HEK293 (cell line): ENCODE measurements around the gene IVNS1ABP.
A peak's percentile ranks its signal among the peaks of the same experiment; 100 is the strongest.

Source experiments
- FEZF1 ChIP-seq: fragments of 450-650 bp; formaldehyde crosslinking; IDR thresholded peaks from 2 replicates; pipeline ENCODE4 v1.5.1; 2016; ENCODE audit warnings: missing biosample characterization, missing genetic modification characterization
- GLIS2 ChIP-seq: fragments of 450-650 bp; formaldehyde crosslinking; IDR thresholded peaks from 2 replicates; pipeline ENCODE4 v1.5.1; 2016; ENCODE audit warnings: missing biosample characterization, missing genetic modification characterization
- MEIS1 ChIP-seq: sonication (generic); formaldehyde crosslinking; IDR thresholded peaks from 2 replicates; pipeline ENCODE4 v1.8.1; 2022; ENCODE audit warnings: missing genetic modification reagents, mild to moderate bottlenecking, borderline replicate concordance
- MZF1 ChIP-seq: fragments of 450-650 bp; formaldehyde crosslinking; IDR thresholded peaks from 2 replicates; pipeline ENCODE4 v1.5.1; 2017; ENCODE audit warnings: missing biosample characterization, missing genetic modification characterization, borderline replicate concordance
- OVOL3 ChIP-seq: fragments of 450-650 bp; formaldehyde crosslinking; IDR thresholded peaks from 2 replicates; pipeline ENCODE4 v1.5.1; 2016; ENCODE audit warnings: missing biosample characterization, missing genetic modification characterization
- RBAK ChIP-seq: fragments of 450-650 bp; formaldehyde crosslinking; IDR thresholded peaks from 2 replicates; pipeline ENCODE4 v1.5.1; 2016; ENCODE audit warnings: missing biosample characterization, missing genetic modification characterization
- TRIM28 ChIP-seq: IDR thresholded peaks from 2 replicates; pipeline ENCODE4 v1.6.1; 2011; ENCODE audit warnings: low read length, control low read depth, borderline replicate concordance
- ZBTB7A ChIP-seq: fragments of 450-650 bp; formaldehyde crosslinking; IDR thresholded peaks from 2 replicates; pipeline ENCODE4 v1.5.1; 2016; ENCODE audit warnings: low read depth, missing biosample characterization, missing genetic modification characterization
- ZEB2 ChIP-seq: fragments of 450-650 bp; formaldehyde crosslinking; IDR thresholded peaks from 2 replicates; pipeline ENCODE4 v1.5.1; 2016; ENCODE audit warnings: missing biosample characterization, missing genetic modification characterization
- ZFP3 ChIP-seq: fragments of 450-650 bp; formaldehyde crosslinking; IDR thresholded peaks from 2 replicates; pipeline ENCODE4 v1.5.1; 2016; ENCODE audit warnings: low read depth, missing biosample characterization, missing genetic modification characterization
- ZNF169 ChIP-seq: fragments of 450-650 bp; formaldehyde crosslinking; IDR thresholded peaks from 2 replicates; pipeline ENCODE4 v1.5.1; 2016; ENCODE audit warnings: missing biosample characterization, missing genetic modification characterization
- ZNF174 ChIP-seq: fragments of 450-650 bp; formaldehyde crosslinking; IDR thresholded peaks from 2 replicates; pipeline ENCODE4 v1.5.0; 2017; ENCODE audit warnings: missing biosample characterization, mild to moderate bottlenecking, missing genetic modification characterization
- ZNF19 ChIP-seq: fragments of 450-650 bp; formaldehyde crosslinking; IDR thresholded peaks from 2 replicates; pipeline ENCODE4; 2016; ENCODE audit warnings: missing biosample characterization, missing genetic modification characterization, low read depth
- ZNF2 ChIP-seq: fragments of 450-650 bp; formaldehyde crosslinking; IDR thresholded peaks from 2 replicates; pipeline ENCODE4 v1.5.1; 2016; ENCODE audit warnings: missing biosample characterization, missing genetic modification characterization
- ZNF354C ChIP-seq: fragments of 450-650 bp; formaldehyde crosslinking; IDR thresholded peaks from 2 replicates; pipeline ENCODE4 v1.5.1; 2016; ENCODE audit warnings: missing biosample characterization, missing genetic modification characterization, low read depth, borderline replicate concordance
- ZNF473 ChIP-seq: fragments of 450-650 bp; formaldehyde crosslinking; IDR thresholded peaks from 2 replicates; pipeline ENCODE4 v1.5.1; 2017; ENCODE audit warnings: missing biosample characterization, missing genetic modification characterization
- ZNF600 ChIP-seq: fragments of 450-650 bp; formaldehyde crosslinking; IDR thresholded peaks from 2 replicates; pipeline ENCODE4 v1.5.1; 2016; ENCODE audit warnings: missing biosample characterization, missing genetic modification characterization
- ZNF624 ChIP-seq: fragments of 450-650 bp; formaldehyde crosslinking; IDR thresholded peaks from 2 replicates; pipeline ENCODE4 v1.5.1; 2017; ENCODE audit warnings: missing biosample characterization, missing genetic modification characterization
- ZNF629 ChIP-seq: fragments of 450-650 bp; formaldehyde crosslinking; IDR thresholded peaks from 2 replicates; pipeline ENCODE4 v1.5.1; 2017; ENCODE audit warnings: missing biosample characterization, missing genetic modification characterization
- ZNF660 ChIP-seq: fragments of 450-650 bp; IDR thresholded peaks from 2 replicates; pipeline ENCODE4 v1.5.1; 2018; ENCODE audit warnings: missing biosample characterization, mild to moderate bottlenecking, missing genetic modification characterization
- TF ChIP-seq, protein P1 (sequence below): fragments of 450-650 bp; formaldehyde crosslinking; conservative IDR thresholded peaks from 2 replicates; pipeline ENCODE4 v1.5.1; 2016; ENCODE audit warnings: low read depth, missing biosample characterization, missing genetic modification characterization
- TF ChIP-seq, protein P2 (sequence below): fragments of 450-650 bp; formaldehyde crosslinking; IDR thresholded peaks from 2 replicates; pipeline ENCODE4 v1.5.1; 2016; ENCODE audit warnings: missing biosample characterization, missing genetic modification characterization
- TF ChIP-seq, protein P3 (sequence below): fragments of 450-650 bp; formaldehyde crosslinking; IDR thresholded peaks from 2 replicates; pipeline ENCODE4 v1.5.1; 2016; ENCODE audit warnings: missing biosample characterization, missing genetic modification characterization
- TF ChIP-seq, protein P4 (sequence below): fragments of 450-650 bp; formaldehyde crosslinking; IDR thresholded peaks from 2 replicates; pipeline ENCODE4 v1.5.1; 2016; ENCODE audit warnings: missing biosample characterization, missing genetic modification characterization
- TF ChIP-seq, protein P5 (sequence below): fragments of 450-650 bp; formaldehyde crosslinking; IDR thresholded peaks from 2 replicates; pipeline ENCODE4 v1.5.1; 2016; ENCODE audit warnings: missing biosample characterization, missing genetic modification characterization
- TF ChIP-seq, protein P6 (sequence below): fragments of 450-650 bp; formaldehyde crosslinking; IDR thresholded peaks from 2 replicates; pipeline ENCODE4 v1.5.1; 2016; ENCODE audit warnings: missing biosample characterization, missing genetic modification characterization
- TF ChIP-seq, protein P7 (sequence below): fragments of 450-650 bp; formaldehyde crosslinking; IDR thresholded peaks from 2 replicates; pipeline ENCODE4 v1.5.1; 2017; ENCODE audit warnings: missing biosample characterization, missing genetic modification characterization

IVNS1ABP gene

DNA sequence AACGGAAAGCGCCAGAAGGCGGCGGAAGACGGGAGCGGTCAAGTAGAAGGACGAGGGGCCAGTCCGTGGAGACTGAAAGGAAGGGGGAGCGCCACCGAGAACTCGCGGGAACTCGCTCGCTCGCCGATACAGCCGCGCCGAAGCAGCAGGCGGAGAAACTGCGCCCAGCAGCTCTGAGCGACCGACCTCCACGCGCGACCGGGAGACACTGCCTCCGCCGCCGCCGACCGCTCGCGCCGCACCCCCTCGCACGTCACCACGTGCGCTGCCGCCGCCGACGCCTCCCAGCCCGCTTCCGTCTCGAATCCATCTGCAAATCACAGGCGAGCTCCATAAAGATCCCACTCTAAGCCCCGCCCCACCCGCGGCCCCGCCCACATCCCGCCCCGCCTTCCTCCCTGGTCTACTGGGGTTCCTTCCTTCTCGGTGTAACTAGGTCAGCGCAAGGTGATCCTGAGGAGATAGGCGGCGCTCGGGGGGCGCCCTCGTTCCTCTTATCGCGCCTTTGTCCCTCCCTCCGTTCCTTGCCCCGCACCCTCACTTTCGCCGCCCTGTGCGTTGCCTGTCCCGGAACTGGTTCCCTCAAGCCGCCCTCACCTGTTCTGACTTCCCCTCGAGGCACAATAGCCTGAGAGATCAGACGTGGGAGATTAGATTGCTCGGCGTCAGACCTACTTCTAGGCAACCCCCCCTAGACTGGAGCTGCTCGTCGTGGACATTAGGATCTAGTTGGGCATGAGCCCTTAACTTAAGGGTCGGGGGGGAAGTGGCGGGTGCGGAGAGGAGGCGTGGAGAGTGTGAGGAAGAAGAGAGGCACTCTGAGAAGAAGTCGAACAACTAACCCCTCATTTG lies at the start of gene IVNS1ABP (continued):
- no peak for TF ChIP-seq MEIS1 (CRISPR knock-in tag)
- peak; percentile 52; the same call in 1 of the 2 replicates for TF ChIP-seq ZNF660 (tag by site-specific recombination)
- no peak; the same call in 1 of the 2 replicates for TF ChIP-seq MZF1 (tag by site-specific recombination)
- TF ChIP-seq ZNF169 (tag by site-specific recombination), result no peak
- no peak for TF ChIP-seq ZFP3 (tag by site-specific recombination)
- TF ChIP-seq, protein P1, sequence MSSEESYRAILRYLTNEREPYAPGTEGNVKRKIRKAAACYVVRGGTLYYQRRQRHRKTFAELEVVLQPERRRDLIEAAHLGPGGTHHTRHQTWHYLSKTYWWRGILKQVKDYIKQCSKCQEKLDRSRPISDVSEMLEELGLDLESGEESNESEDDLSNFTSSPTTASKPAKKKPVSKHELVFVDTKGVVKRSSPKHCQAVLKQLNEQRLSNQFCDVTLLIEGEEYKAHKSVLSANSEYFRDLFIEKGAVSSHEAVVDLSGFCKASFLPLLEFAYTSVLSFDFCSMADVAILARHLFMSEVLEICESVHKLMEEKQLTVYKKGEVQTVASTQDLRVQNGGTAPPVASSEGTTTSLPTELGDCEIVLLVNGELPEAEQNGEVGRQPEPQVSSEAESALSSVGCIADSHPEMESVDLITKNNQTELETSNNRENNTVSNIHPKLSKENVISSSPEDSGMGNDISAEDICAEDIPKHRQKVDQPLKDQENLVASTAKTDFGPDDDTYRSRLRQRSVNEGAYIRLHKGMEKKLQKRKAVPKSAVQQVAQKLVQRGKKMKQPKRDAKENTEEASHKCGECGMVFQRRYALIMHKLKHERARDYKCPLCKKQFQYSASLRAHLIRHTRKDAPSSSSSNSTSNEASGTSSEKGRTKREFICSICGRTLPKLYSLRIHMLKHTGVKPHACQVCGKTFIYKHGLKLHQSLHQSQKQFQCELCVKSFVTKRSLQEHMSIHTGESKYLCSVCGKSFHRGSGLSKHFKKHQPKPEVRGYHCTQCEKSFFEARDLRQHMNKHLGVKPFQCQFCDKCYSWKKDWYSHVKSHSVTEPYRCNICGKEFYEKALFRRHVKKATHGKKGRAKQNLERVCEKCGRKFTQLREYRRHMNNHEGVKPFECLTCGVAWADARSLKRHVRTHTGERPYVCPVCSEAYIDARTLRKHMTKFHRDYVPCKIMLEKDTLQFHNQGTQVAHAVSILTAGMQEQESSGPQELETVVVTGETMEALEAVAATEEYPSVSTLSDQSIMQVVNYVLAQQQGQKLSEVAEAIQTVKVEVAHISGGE (tag by site-specific recombination), result peak; percentile 54; the same call in 1 of the 2 replicates
- TF ChIP-seq, protein P2, sequence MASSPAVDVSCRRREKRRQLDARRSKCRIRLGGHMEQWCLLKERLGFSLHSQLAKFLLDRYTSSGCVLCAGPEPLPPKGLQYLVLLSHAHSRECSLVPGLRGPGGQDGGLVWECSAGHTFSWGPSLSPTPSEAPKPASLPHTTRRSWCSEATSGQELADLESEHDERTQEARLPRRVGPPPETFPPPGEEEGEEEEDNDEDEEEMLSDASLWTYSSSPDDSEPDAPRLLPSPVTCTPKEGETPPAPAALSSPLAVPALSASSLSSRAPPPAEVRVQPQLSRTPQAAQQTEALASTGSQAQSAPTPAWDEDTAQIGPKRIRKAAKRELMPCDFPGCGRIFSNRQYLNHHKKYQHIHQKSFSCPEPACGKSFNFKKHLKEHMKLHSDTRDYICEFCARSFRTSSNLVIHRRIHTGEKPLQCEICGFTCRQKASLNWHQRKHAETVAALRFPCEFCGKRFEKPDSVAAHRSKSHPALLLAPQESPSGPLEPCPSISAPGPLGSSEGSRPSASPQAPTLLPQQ, result 0 out of 2 replicates have a peak, but pooled peaks have one; percentile 37
- TF ChIP-seq ZNF629 (tag by site-specific recombination), result peak; percentile 34; the same call in 1 of the 2 replicates
- TF ChIP-seq, protein P3, sequence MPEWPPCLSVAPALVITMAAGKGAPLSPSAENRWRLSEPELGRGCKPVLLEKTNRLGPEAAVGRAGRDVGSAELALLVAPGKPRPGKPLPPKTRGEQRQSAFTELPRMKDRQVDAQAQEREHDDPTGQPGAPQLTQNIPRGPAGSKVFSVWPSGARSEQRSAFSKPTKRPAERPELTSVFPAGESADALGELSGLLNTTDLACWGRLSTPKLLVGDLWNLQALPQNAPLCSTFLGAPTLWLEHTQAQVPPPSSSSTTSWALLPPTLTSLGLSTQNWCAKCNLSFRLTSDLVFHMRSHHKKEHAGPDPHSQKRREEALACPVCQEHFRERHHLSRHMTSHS (tag by site-specific recombination), result no peak
- no peak for TF ChIP-seq ZNF354C
- no peak for TF ChIP-seq RBAK
- TF ChIP-seq GLIS2 (tag by site-specific recombination), result peak; percentile 83
- no peak for TF ChIP-seq FEZF1 (tag by site-specific recombination)
- TF ChIP-seq, protein P4, sequence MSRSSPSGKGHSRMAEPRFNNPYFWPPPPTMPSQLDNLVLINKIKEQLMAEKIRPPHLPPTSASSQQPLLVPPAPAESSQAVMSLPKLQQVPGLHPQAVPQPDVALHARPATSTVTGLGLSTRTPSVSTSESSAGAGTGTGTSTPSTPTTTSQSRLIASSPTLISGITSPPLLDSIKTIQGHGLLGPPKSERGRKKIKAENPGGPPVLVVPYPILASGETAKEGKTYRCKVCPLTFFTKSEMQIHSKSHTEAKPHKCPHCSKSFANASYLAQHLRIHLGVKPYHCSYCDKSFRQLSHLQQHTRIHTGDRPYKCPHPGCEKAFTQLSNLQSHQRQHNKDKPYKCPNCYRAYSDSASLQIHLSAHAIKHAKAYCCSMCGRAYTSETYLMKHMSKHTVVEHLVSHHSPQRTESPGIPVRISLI (tag by site-specific recombination), result no peak
- no peak for TF ChIP-seq TRIM28
- TF ChIP-seq ZEB2 (tag by site-specific recombination), result peak; percentile 74; the same call in 1 of the 2 replicates
- TF ChIP-seq ZNF600 (tag by site-specific recombination), result no peak; the same call in 1 of the 2 replicates
- TF ChIP-seq, protein P5, sequence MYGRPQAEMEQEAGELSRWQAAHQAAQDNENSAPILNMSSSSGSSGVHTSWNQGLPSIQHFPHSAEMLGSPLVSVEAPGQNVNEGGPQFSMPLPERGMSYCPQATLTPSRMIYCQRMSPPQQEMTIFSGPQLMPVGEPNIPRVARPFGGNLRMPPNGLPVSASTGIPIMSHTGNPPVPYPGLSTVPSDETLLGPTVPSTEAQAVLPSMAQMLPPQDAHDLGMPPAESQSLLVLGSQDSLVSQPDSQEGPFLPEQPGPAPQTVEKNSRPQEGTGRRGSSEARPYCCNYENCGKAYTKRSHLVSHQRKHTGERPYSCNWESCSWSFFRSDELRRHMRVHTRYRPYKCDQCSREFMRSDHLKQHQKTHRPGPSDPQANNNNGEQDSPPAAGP (tag by site-specific recombination), result peak; percentile 15
- TF ChIP-seq, protein P6, sequence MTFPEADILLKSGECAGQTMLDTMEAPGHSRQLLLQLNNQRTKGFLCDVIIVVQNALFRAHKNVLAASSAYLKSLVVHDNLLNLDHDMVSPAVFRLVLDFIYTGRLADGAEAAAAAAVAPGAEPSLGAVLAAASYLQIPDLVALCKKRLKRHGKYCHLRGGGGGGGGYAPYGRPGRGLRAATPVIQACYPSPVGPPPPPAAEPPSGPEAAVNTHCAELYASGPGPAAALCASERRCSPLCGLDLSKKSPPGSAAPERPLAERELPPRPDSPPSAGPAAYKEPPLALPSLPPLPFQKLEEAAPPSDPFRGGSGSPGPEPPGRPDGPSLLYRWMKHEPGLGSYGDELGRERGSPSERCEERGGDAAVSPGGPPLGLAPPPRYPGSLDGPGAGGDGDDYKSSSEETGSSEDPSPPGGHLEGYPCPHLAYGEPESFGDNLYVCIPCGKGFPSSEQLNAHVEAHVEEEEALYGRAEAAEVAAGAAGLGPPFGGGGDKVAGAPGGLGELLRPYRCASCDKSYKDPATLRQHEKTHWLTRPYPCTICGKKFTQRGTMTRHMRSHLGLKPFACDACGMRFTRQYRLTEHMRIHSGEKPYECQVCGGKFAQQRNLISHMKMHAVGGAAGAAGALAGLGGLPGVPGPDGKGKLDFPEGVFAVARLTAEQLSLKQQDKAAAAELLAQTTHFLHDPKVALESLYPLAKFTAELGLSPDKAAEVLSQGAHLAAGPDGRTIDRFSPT (tag by site-specific recombination), result peak; percentile 51; the same call in 1 of the 2 replicates
- TF ChIP-seq ZNF174 (tag by site-specific recombination), result no peak
- TF ChIP-seq ZNF624 (tag by site-specific recombination), result no peak
- no peak; the same call in 1 of the 2 replicates for TF ChIP-seq ZNF2 (tag by site-specific recombination)
- peak; percentile 24; the same call in 1 of the 2 replicates for TF ChIP-seq ZBTB7A
- TF ChIP-seq ZNF19 (tag by site-specific recombination), result no peak
- peak; percentile 41; the same call in 1 of the 2 replicates for TF ChIP-seq OVOL3
- TF ChIP-seq ZNF473 (tag by site-specific recombination), result no peak
- TF ChIP-seq, protein P7, sequence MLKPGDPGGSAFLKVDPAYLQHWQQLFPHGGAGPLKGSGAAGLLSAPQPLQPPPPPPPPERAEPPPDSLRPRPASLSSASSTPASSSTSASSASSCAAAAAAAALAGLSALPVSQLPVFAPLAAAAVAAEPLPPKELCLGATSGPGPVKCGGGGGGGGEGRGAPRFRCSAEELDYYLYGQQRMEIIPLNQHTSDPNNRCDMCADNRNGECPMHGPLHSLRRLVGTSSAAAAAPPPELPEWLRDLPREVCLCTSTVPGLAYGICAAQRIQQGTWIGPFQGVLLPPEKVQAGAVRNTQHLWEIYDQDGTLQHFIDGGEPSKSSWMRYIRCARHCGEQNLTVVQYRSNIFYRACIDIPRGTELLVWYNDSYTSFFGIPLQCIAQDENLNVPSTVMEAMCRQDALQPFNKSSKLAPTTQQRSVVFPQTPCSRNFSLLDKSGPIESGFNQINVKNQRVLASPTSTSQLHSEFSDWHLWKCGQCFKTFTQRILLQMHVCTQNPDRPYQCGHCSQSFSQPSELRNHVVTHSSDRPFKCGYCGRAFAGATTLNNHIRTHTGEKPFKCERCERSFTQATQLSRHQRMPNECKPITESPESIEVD (tag by site-specific recombination), result no peak
